ENCODE measurements around the gene SMG9.

DNA sequence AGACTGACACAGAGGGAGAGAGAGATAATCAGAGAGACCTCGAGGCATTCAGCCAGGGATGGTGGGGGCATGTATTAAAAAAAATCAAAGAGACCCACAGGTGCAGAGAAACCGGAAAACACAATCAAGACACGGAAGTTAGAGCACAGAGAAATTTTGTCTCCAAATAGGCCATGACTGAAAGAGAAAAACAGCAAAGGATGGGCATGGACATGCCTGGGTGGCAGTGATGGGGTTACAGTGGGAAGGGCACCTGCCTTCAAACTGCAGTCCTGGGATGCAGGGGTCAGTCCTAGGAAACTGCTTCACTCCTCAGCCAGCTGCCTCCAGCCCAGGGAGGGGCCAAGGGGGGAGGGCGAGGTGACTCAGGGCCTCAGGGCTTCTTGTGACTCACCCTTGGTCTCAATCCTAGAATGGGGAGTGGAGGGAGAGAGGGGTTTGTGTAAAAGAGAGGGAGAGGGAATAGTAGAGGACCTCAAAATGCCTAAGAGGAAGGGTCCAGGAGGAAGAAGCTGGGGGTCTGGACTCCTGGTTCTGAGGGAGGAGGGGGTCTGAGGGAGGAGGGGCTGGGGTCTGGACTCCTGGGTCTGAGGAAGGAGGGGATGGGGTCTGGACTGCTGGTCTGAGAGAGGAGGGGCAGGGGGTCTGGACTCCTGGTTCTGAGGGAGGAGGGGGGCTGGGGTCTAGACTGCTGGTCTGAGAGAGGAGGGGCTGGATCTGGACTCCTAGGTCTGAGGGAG lies 29.6 kb upstream of the SMG9 start:
- TF ChIP-seq SP2 (tag by site-specific recombination; IDR thresholded peaks at IDR 0.05), result no peak
- TF ChIP-seq, protein P1, sequence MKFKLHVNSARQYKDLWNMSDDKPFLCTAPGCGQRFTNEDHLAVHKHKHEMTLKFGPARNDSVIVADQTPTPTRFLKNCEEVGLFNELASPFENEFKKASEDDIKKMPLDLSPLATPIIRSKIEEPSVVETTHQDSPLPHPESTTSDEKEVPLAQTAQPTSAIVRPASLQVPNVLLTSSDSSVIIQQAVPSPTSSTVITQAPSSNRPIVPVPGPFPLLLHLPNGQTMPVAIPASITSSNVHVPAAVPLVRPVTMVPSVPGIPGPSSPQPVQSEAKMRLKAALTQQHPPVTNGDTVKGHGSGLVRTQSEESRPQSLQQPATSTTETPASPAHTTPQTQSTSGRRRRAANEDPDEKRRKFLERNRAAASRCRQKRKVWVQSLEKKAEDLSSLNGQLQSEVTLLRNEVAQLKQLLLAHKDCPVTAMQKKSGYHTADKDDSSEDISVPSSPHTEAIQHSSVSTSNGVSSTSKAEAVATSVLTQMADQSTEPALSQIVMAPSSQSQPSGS (tag by site-specific recombination; IDR thresholded peaks at IDR 0.05; ENCODE audit: low read depth), result no peak
